ENCODE measurements around the gene TEX53. TPM values are rescaled to one million over a fixed set of nuclear protein-coding genes. Genes with fewer than 3 reads are reported as not detected.

The TEX53 gene
- total and polyA plus RNA-seq, 2 of the 8 experiments (the other 6 are each of a cell fraction or from before 2014, with no cell fraction given): not detected

- TF ChIP-seq NRF1 (IDR thresholded peaks at IDR 0.05; ENCODE audit: low read depth, low read length) (no peak), RXRA (IDR thresholded peaks at IDR 0.05; ENCODE audit: insufficient read depth, low read depth, low read length) (no peak), CBX5 (IDR thresholded peaks at IDR 0.05; ENCODE audit: low read depth, low read length) (no peak), RAD21 (IDR thresholded peaks at IDR 0.05 in 1 of 2, conservative IDR thresholded peaks at IDR 0.05 in 1 of 2; ENCODE audit: low read depth in 2 of 2, low read length in 2 of 2) (no peak)
Observed at GRCh38 chr9:114694146-114694545, 36.5 kb upstream of the TEX53 start (continued).

Data from H1 (cell line).